GM19397 (cell line): ENCODE data around the gene CLTC.

Source experiments
- ATAC-seq: cut with Tn5 transposase; IDR thresholded peaks from one replicate; pipeline ENCODE4 v1.9.1; 2021; ENCODE audit warnings: mild to moderate bottlenecking, moderate library complexity; ENCODE audit not compliant: unreplicated experiment

Gene CLTC

GRCh38 chr17:59678918-59679317 lies 59.2 kb downstream of the CLTC start:
- no peak for ATAC-seq

GRCh38 chr17:59680314-59680713 lies 60.6 kb downstream of the CLTC start:
- no peak for ATAC-seq

GRCh38 chr17:59683283-59683682 lies 63.6 kb downstream of the CLTC start:
- no peak for ATAC-seq

- ATAC-seq, result no peak
Observed at GRCh38 chr17:59684967-59685366, 65.3 kb downstream of the CLTC start.

- no peak for ATAC-seq
Observed at GRCh38 chr17:59688008-59688407, 68.3 kb downstream of the CLTC start.

- ATAC-seq, result no peak
Observed at GRCh38 chr17:59688496-59688895, 68.8 kb downstream of the CLTC start.

GRCh38 chr17:59693582-59693981 lies 73.9 kb downstream of the CLTC start:
- no peak for ATAC-seq

GRCh38 chr17:59694344-59694743 lies 74.6 kb downstream of the CLTC start:
- no peak for ATAC-seq

- no peak for ATAC-seq
Observed at GRCh38 chr17:59695945-59696681, 76.4 kb downstream of the CLTC start.

GRCh38 chr17:59696682-59697277 lies 77.1 kb downstream of the CLTC start:
- no peak for ATAC-seq

- ATAC-seq, result no peak
Observed at GRCh38 chr17:59698143-59698542, 78.4 kb downstream of the CLTC start.

- ATAC-seq, result no peak
Observed at GRCh38 chr17:59699218-59699617, 79.5 kb downstream of the CLTC start.

GRCh38 chr17:59699786-59700185 lies 80.1 kb downstream of the CLTC start:
- no peak for ATAC-seq

GRCh38 chr17:59702304-59702703 lies 82.6 kb downstream of the CLTC start:
- ATAC-seq, result no peak

GRCh38 chr17:59707149-59707970 lies 87.7 kb downstream of the CLTC start, which contains the start of the genes PTRH2 and VMP1:
Gene PTRH2, minus strand, starts transcription at chr17:59707430. Its CDS starts 9,452 bp downstream, at chr17:59697978.
Gene VMP1, plus strand, starts transcription at chr17:59707654. Its CDS starts 23,793 bp downstream, at chr17:59731447.
- peak; percentile 96 for ATAC-seq

- ATAC-seq, result no peak
Observed at GRCh38 chr17:59707971-59708430, 88.3 kb downstream of the CLTC start.

- ATAC-seq, result no peak
Observed at GRCh38 chr17:59711936-59712335, 92.2 kb downstream of the CLTC start.

GRCh38 chr17:59712862-59713261 lies 93.2 kb downstream of the CLTC start:
- no peak for ATAC-seq

GRCh38 chr17:59714255-59714654 lies 94.6 kb downstream of the CLTC start:
- no peak for ATAC-seq

- ATAC-seq, result no peak
Observed at GRCh38 chr17:59716427-59716826, 96.7 kb downstream of the CLTC start.

GRCh38 chr17:59719526-59719925 lies 99.8 kb downstream of the CLTC start:
- ATAC-seq, result no peak
